ENCODE measurements around the gene F13B.
"Not testable (repeated sequence)": the region's sequence is repeated elsewhere in the genome, so short reads cannot be mapped to it uniquely, and the experiment has no call there.

F13B gene

GRCh38 chr1:197062692-197063091, 4.4 kb downstream of the F13B start:
- no peak for TF ChIP-seq CTCF (IDR thresholded peaks at IDR 0.05; ENCODE audit: low read depth, low read length)
- DNase-seq (ENCODE audit: low read depth, low spot score): no peak
- no peak overlapping the region for H3K4me3 ChIP-seq (ENCODE audit: low read depth, low read length)
- in situ Hi-C loops (cut with HindIII; ENCODE audit: low sequenced_read_pairs): no loop called here

- H3K4me3 ChIP-seq (ENCODE audit: low read depth, low read length): no peak overlapping the region
- TF ChIP-seq CTCF (IDR thresholded peaks at IDR 0.05; ENCODE audit: low read depth, low read length): no peak
- no peak for DNase-seq (ENCODE audit: low read depth, low spot score)
- in situ Hi-C loops (cut with HindIII; ENCODE audit: low sequenced_read_pairs): no loop called here
These were observed 18.0 kb downstream of the F13B start for GRCh38 chr1:197049100-197049499.

GRCh38 chr1:197042676-197043341, 24.3 kb downstream of the F13B start:
- TF ChIP-seq CTCF (IDR thresholded peaks at IDR 0.05; ENCODE audit: low read depth, low read length): no peak
- no peak overlapping the region for H3K4me3 ChIP-seq (ENCODE audit: low read depth, low read length)
- no peak for DNase-seq (ENCODE audit: low read depth, low spot score)
- in situ Hi-C loops (cut with HindIII; ENCODE audit: low sequenced_read_pairs): no loop called here

GRCh38 chr1:197041486-197042353, 25.3 kb downstream of the F13B start:
- in situ Hi-C loops (cut with HindIII; ENCODE audit: low sequenced_read_pairs): no loop called here
- no peak for DNase-seq (ENCODE audit: low read depth, low spot score)
- TF ChIP-seq CTCF (IDR thresholded peaks at IDR 0.05; ENCODE audit: low read depth, low read length): no peak
- no peak overlapping the region for H3K4me3 ChIP-seq (ENCODE audit: low read depth, low read length)

GRCh38 chr1:197036861-197037260, 30.2 kb downstream of the F13B start:
- no peak overlapping the region for H3K4me3 ChIP-seq (ENCODE audit: low read depth, low read length)
- DNase-seq (ENCODE audit: low read depth, low spot score): no peak
- in situ Hi-C loops (cut with HindIII; ENCODE audit: low sequenced_read_pairs): no loop called here
- TF ChIP-seq CTCF (IDR thresholded peaks at IDR 0.05; ENCODE audit: low read depth, low read length): no peak

GRCh38 chr1:197034631-197035339, 32.3 kb downstream of the F13B start:
- in situ Hi-C loops (cut with HindIII; ENCODE audit: low sequenced_read_pairs); H3K4me3 ChIP-seq (ENCODE audit: low read depth, low read length): not testable (repeated sequence)
- DNase-seq (ENCODE audit: low read depth, low spot score): peak; percentile 59
